Measurements from ENCODE around the gene SLC25A52.

DNA sequence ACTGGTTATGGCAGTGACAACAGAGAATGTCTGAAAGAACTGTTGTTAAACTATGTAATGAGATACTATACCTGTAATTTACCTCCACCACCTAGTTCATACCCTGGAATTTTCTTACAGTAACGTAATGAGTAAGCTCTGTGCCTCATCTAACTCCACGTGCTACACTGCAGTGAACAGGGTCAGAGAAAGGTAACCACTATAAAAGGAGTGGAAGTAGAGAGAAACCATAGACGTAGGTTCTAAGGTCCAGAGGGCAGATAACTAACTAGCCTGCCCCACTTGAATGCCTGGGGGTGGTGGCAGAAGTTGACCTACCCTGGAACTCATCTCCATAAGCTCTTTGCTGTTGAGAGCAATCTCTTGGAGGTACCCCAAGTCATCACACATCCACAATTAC is 44.3 kb downstream of the SLC25A52 start:
- TF ChIP-seq CTCF (IDR thresholded peaks at IDR 0.05; ENCODE audit: low read length) = no peak
- no peak for TF ChIP-seq EZH2 (IDR thresholded peaks at IDR 0.05; ENCODE audit: borderline replicate concordance, low read length)
